GM18505 (cell line): ENCODE results near the gene CHN1.

Experiments
- ATAC-seq: cut with Tn5 transposase; IDR thresholded peaks from one replicate; pipeline ENCODE4 v1.9.1; 2021; ENCODE audit not compliant: unreplicated experiment
- POLR2A ChIP-seq: IDR thresholded peaks from 4 replicates; pipeline ENCODE4 v1.6.1; 2011; ENCODE audit warnings: borderline replicate concordance; ENCODE audit not compliant: insufficient read depth, insufficient read length; ENCODE audit errors: extremely low read depth

The CHN1 gene

GRCh38 chr2:175004980-175005732 is at the start of gene CHN1:
CHN1 (minus strand) TSS chr2:175005381; CDS start chr2:175004912, 469 bp downstream.
- TF ChIP-seq POLR2A = no peak
- ATAC-seq = peak; percentile 76

- TF ChIP-seq POLR2A = no peak
- no peak for ATAC-seq
Measured at GRCh38 chr2:175054340-175054739, 49.2 kb upstream of the CHN1 start.

GRCh38 chr2:175049661-175050060 is 44.5 kb upstream of the CHN1 start:
- ATAC-seq = no peak
- no peak for TF ChIP-seq POLR2A

GRCh38 chr2:175048275-175048674 is 43.1 kb upstream of the CHN1 start:
- TF ChIP-seq POLR2A = no peak
- ATAC-seq = no peak

- ATAC-seq = no peak
Measured at GRCh38 chr2:175039490-175039889, 34.3 kb upstream of the CHN1 start.

GRCh38 chr2:175039031-175039430 is 33.9 kb upstream of the CHN1 start:
- ATAC-seq = no peak
- TF ChIP-seq POLR2A = no peak

More at GRCh38 chr2:175039490-175039889, 34.3 kb upstream of the CHN1 start:
- TF ChIP-seq POLR2A = no peak

- no peak for TF ChIP-seq POLR2A
- no peak for ATAC-seq
Measured at GRCh38 chr2:175037941-175038340, 32.8 kb upstream of the CHN1 start.

GRCh38 chr2:175036582-175037018 is 31.4 kb upstream of the CHN1 start:
- ATAC-seq = no peak
- no peak for TF ChIP-seq POLR2A

- ATAC-seq = no peak
- TF ChIP-seq POLR2A = no peak
Measured at GRCh38 chr2:175035806-175036205, 30.6 kb upstream of the CHN1 start.

GRCh38 chr2:175034716-175035115 is 29.5 kb upstream of the CHN1 start:
- TF ChIP-seq POLR2A = no peak
- ATAC-seq = no peak

GRCh38 chr2:175030380-175031271 is 25.4 kb upstream of the CHN1 start:
- ATAC-seq = no peak
- no peak for TF ChIP-seq POLR2A

- TF ChIP-seq POLR2A = no peak
- ATAC-seq = no peak
Measured at GRCh38 chr2:175027755-175028154, 22.6 kb upstream of the CHN1 start.

GRCh38 chr2:175026385-175026784 is 21.2 kb upstream of the CHN1 start:
- no peak for TF ChIP-seq POLR2A
- no peak for ATAC-seq

GRCh38 chr2:175025946-175026345 is 20.8 kb upstream of the CHN1 start:
- no peak for ATAC-seq
- no peak for TF ChIP-seq POLR2A

GRCh38 chr2:175025233-175025632 is 20.1 kb upstream of the CHN1 start:
- no peak for ATAC-seq
- TF ChIP-seq POLR2A = no peak

- no peak for TF ChIP-seq POLR2A
- ATAC-seq = no peak
Measured at GRCh38 chr2:175022923-175023322, 17.7 kb upstream of the CHN1 start.
